ENCODE results near the gene FGD6.
"Not testable (repeated sequence)": the region's sequence is repeated elsewhere in the genome, so short reads cannot be mapped to it uniquely, and the experiment has no call there.

The FGD6 gene

DNA sequence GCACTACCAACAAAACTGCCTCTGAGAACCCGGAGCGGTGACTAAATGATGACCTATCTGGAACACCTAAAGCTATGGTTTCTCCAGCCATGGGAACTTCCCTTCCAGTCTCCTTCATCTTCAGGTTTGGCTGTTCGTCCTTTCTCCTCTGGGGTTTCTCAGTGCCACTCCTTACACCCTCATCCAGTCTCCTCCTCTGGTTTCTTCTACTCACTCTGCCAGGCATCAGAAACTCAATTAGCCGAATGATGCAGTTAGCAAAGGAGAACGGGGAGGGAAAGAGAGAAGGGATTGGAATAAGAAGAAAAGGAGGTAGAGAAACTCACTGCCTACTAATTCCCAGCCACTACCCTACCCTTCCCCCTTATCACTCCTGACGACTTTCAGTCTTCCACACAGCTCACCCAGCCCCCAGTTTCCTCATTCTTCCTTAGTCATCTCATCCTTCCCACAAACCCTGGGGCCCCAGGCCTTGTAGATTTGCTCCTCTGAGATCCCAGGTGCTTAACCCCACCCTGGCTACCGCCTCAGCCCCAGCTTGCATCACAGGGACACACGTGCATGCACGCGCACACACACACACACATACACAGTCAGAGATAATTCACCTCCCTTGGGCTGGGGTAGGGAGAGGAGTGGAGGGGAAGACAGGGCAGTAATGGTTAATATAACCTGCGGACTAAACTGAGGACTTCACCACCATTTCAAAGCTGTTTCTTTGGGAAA lies 13.0 kb downstream of the FGD6 start:
- no peak for DNase-seq

DNA sequence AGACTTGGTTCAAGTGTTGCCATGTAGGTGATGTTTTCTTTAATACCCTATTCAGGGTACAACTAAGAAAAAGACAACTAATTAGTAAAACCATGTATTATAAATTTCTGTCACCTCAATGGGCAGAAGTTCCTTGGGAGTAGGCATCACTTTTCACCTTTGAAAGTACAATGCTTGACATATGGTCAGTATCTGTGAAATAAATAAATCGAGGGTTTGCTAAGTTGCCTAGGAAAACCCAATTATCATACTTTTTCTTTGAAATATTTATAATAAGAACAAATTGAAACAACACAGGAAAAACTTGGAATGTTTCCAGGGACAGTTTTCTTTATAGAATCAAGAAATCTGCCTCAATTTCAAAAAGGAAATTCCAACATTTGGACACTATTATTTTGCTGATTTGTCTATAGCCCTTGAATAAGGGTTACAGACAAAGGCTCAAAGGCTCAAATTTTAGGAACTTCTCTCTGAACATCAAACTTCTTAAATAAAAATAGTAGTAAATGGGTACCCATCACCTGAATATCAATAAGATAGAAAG lies 13.7 kb downstream of the FGD6 start:
- DNase-seq = no peak

- DNase-seq = no peak
Observed at GRCh38 chr12:95202691-95203486, 14.4 kb downstream of the FGD6 start.

- DNase-seq = no peak
Observed at GRCh38 chr12:95201056-95201670, 16.1 kb downstream of the FGD6 start.

GRCh38 chr12:95200128-95200894 lies 17.0 kb downstream of the FGD6 start:
- DNase-seq = no peak

- DNase-seq = no peak
Observed at GRCh38 chr12:95198914-95199313, 18.4 kb downstream of the FGD6 start.

- DNase-seq = no peak
Observed at GRCh38 chr12:95197636-95198035, 19.6 kb downstream of the FGD6 start.

- DNase-seq = not testable (repeated sequence)
Observed at GRCh38 chr12:95196875-95197569, 20.2 kb downstream of the FGD6 start.

DNA sequence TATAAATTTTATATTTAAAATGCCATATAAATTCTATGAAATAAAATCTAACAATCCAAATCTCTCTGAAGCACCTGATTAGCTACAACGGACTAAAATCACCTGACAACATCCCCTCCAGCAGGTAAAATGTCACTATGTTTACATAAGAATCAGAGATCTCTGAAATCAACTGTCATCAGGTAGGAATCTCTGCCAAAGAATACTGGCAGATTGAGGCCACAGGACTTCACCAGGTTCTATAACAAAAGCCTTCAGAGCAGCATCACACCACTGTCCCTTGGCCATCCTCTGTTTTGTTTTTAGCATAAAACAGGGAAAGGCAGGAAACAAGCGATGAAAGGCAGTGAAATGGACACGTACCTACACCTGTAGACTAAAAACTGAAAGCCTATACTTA lies 22.1 kb downstream of the FGD6 start:
- DNase-seq = no peak

- no peak for DNase-seq
Observed at GRCh38 chr12:95193139-95193538, 24.1 kb downstream of the FGD6 start.

- no peak for DNase-seq
Observed at GRCh38 chr12:95192271-95192670, 25.0 kb downstream of the FGD6 start.

GRCh38 chr12:95191060-95191696 lies 26.1 kb downstream of the FGD6 start:
- no peak for DNase-seq

- no peak for DNase-seq
Observed at GRCh38 chr12:95187865-95188415, 29.3 kb downstream of the FGD6 start.

- DNase-seq = no peak
Observed at GRCh38 chr12:95185854-95186253, 31.4 kb downstream of the FGD6 start.

DNA sequence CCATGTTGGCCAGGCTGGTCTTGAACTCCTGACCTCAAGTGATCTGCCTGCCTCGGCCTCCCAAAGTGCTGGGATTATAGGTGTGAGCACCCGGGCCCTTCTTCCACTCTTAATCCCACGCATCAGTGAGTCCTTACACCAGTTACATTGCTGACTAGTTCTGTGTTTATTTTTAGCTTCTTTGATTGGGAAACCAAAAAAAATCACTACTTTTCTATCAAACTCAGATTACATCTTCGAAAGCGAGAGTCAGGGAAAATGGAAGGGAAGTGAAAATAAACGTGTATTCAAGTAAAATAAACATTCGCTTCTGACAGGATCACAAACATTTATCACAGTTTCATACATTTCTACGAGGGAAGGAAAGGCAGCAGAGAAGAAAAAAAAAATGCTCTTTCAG lies 32.2 kb downstream of the FGD6 start:
- DNase-seq = no peak

DNA sequence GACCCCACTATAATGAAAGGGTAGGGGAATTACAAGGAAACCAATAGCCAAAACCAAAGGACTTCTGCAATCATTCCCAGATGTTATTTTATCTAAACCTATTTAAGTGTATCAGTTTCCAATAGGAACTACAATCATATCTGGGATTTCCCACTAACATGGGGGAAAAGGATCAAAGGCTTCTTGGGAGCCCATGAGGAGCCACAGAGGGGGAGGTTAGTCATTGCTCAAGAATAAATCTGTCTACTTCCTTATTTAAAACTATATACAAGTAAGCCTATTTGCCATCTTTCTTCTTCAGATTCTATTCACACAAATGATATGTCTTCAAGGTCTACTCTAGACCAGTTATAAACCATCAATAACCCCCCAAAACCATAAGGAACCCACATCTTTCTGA lies 33.1 kb downstream of the FGD6 start:
- no peak for DNase-seq

GRCh38 chr12:95182868-95183415 lies 34.3 kb downstream of the FGD6 start:
- no peak for DNase-seq

DNA sequence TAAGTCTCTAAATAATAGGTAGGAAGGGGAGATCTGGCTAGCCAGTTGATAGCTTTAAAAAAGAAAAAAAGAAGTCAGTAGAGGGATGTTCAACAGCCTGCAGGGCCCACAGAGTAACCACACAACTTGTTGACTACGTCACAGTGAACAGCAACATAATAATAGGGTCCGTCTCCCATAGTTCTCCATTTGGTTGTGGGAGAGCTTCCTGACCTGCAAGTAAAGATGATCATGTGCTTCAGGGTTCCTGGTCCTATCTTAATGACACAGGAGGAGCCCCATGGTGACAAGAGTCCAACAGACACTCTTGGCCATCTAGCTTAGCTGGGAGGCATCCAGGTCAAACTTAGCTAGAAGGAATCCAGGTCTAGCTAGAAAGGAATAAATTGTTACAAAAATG lies 36.2 kb downstream of the FGD6 start:
- DNase-seq = no peak

DNA sequence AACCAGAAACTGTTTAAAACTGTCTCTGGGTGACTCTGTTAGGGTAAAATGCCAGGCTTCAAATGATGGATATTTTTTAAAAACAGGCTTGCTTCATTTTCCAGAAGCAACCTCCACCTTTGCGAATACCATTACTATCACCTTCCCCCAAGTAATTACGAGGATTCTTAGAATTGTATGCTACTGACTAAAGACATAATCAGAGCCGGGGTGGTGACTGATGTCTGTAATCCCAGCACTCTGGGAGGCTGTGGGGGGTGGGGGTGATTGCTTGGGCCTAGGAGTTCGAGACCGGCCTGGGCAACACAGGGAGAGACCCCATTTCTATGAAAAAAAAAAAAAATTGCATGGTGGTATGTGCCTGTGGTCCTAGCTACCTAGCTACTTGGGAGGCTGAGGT lies 38.3 kb downstream of the FGD6 start:
- no peak for DNase-seq

- DNase-seq = no peak
Observed at GRCh38 chr12:95178136-95178535, 39.1 kb downstream of the FGD6 start.

DNA sequence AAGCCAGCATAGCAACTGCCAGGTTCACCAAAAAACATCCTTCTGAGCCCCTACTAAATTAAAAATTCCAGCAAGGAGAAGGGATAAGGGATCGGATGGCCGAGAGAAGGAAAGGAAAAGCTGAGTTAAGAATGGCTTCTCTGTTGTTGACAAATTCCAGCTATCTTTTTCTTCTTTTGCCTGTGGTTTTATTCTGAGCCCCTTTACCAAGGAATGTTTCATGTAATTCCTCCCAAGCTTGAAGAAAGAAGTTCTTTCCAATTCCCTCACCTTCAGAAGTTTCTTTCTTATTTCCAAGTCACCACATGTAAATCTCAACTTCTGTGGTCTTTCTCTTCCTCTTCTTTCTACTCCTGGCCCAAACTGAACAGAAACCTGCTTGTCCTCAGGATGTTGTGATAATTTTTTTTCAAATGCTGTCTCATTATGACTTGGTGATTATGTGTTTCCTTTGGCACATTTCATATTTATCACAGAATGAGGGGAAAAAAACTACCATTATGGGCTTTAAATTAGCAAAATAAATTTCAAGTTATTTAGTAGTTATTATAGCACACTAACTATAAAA lies 40.0 kb downstream of the FGD6 start:
- DNase-seq = no peak

Data from NCI-H524 treated with DMSO at 0.1 percent for 48 hours (cell line).